Erythroblast (primary cell): ENCODE results near the gene ITGAV.

Experiments used
- GATA1 ChIP-seq: IDR thresholded peaks from 2 replicates; pipeline ENCODE4 v1.6.1; 2011; ENCODE audit warnings: low read depth, mild to moderate bottlenecking, control low read depth, low read length, moderate library complexity
- POLR2A ChIP-seq: IDR thresholded peaks from 2 replicates; pipeline ENCODE4 v1.6.1; 2011; ENCODE audit warnings: mild to moderate bottlenecking, low read length

DNA sequence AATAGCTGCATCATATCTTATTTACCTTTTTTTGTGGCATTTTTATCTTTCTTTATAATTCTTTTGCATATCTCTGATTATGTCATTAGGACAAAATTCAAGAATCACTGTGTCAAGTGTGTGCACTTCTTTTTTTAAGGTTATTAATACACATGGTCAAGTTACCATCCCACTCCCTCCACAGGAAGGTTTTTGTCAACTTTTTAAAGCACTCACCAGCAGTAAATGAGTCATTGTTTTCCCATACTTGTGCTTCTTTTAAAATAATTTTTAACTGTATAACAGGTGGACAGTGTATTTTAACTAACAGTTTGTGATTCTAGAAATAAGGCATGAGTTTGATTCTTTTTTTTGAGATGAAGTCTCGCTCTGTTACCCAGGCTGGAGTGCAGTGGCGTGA lies 58.3 kb downstream of the ITGAV start:
- TF ChIP-seq POLR2A, result no peak
- TF ChIP-seq GATA1, result no peak
